Common myeloid progenitor, CD34-positive (primary cell): ENCODE data around the gene PBXIP1.
"Not testable (repeated sequence)": the region's sequence is repeated elsewhere in the genome, so short reads cannot be mapped to it uniquely, and the experiment has no call there.

Experiments
- CTCF ChIA-PET: fragments of 350-600 bp; sonication (Branson Sonifier 250); formaldehyde crosslinking; loops from one replicate; lab custom pipeline; 2021; ENCODE audit warnings: antibody characterized with exemption; lab: Charles Lee
- POLR2A ChIA-PET: fragments of 350-600 bp; sonication (Branson Sonifier 250); formaldehyde crosslinking; loops from one replicate; lab custom pipeline; 2021; ENCODE audit warnings: antibody characterized with exemption; lab: Charles Lee
- DNase-seq, 3 donors: peaks; one replicate each; pipeline versions ENCODE4 v3.0.0 to v3.0.0-alpha.2; 2013
- H3K27ac ChIP-seq, 2 experiments: 1 replicate in 1 of 2; 2 replicates in 1 of 2; pipeline ENCODE4 v1.7.0; 2013; ENCODE audit warnings: inconsistent platforms in 2 of 2, low read length in 2 of 2, mild to moderate bottlenecking in 2 of 2, low read depth in 1 of 2, moderate library complexity in 1 of 2; ENCODE audit not compliant: severe bottlenecking in 2 of 2, insufficient read depth in 1 of 2, poor library complexity in 1 of 2
- H3K27me3 ChIP-seq, 5 experiments: replicated peaks in 2 of 5; 1 replicate in 3 of 5; 2 replicates in 2 of 5; pipeline versions ENCODE4 v1.6.1 to v1.7.0; 2013; ENCODE audit warnings: low read length in 4 of 5, mild to moderate bottlenecking in 2 of 5, moderate library complexity in 2 of 5, inconsistent platforms in 1 of 5; ENCODE audit not compliant: insufficient read depth in 5 of 5, control insufficient read depth in 4 of 5
- H3K36me3 ChIP-seq, 4 experiments: 1 replicate in 2 of 4; 2 replicates in 2 of 4; pipeline versions ENCODE4 v1.6.1 to v1.7.0; 2013; ENCODE audit warnings: low read length in 3 of 4, control low read depth in 1 of 4, mild to moderate bottlenecking in 1 of 4; ENCODE audit not compliant: control insufficient read depth in 4 of 4, insufficient read depth in 4 of 4
- H3K4me1 ChIP-seq, 4 experiments: 1 replicate in 3 of 4; 2 replicates in 1 of 4; pipeline versions ENCODE4 v1.6.1 to v1.7.1; 2013; ENCODE audit warnings: low read length in 3 of 4, mild to moderate bottlenecking in 3 of 4, control low read depth in 1 of 4, inconsistent platforms in 1 of 4, moderate library complexity in 1 of 4; ENCODE audit not compliant: control insufficient read depth in 4 of 4, insufficient read depth in 4 of 4; ENCODE audit errors: control extremely low read depth in 1 of 4
- H3K4me3 ChIP-seq, 7 experiments: 1 replicate in 4 of 7; 2 replicates in 3 of 7; pipeline versions ENCODE4 v1.5.1 to v1.7.0; 2013; ENCODE audit warnings: mild to moderate bottlenecking in 7 of 7, low read length in 6 of 7, moderate library complexity in 6 of 7, inconsistent platforms in 2 of 7, low read depth in 2 of 7, control low read depth in 1 of 7; ENCODE audit not compliant: insufficient read depth in 4 of 7, control insufficient read depth in 1 of 7; ENCODE audit errors: extremely low read depth in 1 of 7
- H3K9me3 ChIP-seq, 5 experiments: 1 replicate in 4 of 5; 2 replicates in 1 of 5; pipeline versions ENCODE4 v1.6.1 to v1.7.1; 2013; ENCODE audit warnings: low read length in 4 of 5, mild to moderate bottlenecking in 2 of 5, inconsistent platforms in 1 of 5, low read depth in 1 of 5, moderate library complexity in 1 of 5; ENCODE audit not compliant: control insufficient read depth in 4 of 5, insufficient read depth in 2 of 5; ENCODE audit errors: control extremely low read depth in 1 of 5
- WGBS: methylation state at CpG from one replicate; pipeline ENCODE4 v1.1.5; 2013; ENCODE audit not compliant: insufficient coverage; 5-methylcytosine and 5-hydroxymethylcytosine counted together

Gene PBXIP1

DNA sequence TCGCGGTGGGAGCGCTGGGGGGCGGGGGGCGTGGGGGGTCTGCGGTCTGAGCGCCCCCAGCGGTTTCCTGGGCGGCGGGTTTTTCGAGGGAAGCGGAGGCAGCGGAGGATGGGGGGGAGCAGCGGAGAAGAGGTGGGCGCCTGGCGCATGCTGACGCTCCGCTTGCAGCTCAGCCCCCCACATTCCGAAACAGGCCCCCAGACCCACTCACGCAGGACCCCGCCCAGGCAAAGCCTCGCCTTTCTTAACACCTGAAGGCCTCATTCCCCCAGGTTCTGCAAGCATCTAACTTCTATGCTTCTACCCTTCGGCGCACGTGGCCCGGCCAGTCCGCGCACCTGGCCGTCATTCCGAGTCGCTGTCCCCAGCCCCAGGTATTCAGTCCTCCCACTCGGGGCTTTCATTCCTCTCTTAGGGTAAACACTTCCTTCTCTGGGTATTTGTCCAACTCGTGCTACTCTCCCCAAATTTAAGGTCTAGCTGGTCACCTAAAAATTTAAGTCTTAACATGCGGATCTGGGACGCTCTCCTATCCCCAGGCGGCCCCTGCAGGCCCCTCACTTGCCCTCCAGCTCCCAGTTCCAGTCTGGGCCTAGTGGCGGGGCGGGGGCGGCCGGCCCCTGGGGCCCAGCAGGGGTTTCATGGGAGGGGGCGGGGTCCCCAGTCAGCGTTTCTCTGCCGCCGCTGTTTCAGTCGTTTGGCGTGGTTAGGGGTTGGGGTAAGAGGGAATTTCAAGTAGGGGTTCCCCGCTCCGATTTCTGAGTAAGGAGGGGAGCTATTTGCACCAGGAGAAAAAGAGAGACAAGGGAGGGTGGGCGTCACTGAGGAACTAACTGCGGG, 43.9 kb upstream of the PBXIP1 start:
- ChIA-PET POLR2A (interaction anchor here (0.6 to 1.8 kb wide), 5 partner anchors 13 to 47 kb away, joined by 3 to 6 read pairs (median 4); partner anchors contain the start of gene PYGO2), CTCF (interaction anchor here (0.8 to 14.0 kb wide), 13 partner anchors 10 to 81 kb away, joined by 3 to 320 read pairs (median 5); partner anchors contain the start of genes CKS1B, FLAD1, PBXIP1 and PYGO2)
- peak in 2 of 3 donors; percentile 50 to 61 for DNase-seq
- H3K36me3 ChIP-seq: no peaks in the 10 kb centered on the region
- under 1% methylated on average over 34 of the region's 50 CpGs for WGBS
- no peaks in the 10 kb centered on the region for H3K27me3 ChIP-seq
- peak overlapping the region; percentile 16 to 95 (median 72) for H3K4me3 ChIP-seq
- peak overlapping the region in 1 of 2 experiments; percentile 79 for H3K27ac ChIP-seq
- no peaks in the 10 kb centered on the region for H3K9me3 ChIP-seq
- H3K4me1 ChIP-seq: peaks cover 14 to 86% (median 83%) of the 10 kb centered on the region in 4 experiments

DNA sequence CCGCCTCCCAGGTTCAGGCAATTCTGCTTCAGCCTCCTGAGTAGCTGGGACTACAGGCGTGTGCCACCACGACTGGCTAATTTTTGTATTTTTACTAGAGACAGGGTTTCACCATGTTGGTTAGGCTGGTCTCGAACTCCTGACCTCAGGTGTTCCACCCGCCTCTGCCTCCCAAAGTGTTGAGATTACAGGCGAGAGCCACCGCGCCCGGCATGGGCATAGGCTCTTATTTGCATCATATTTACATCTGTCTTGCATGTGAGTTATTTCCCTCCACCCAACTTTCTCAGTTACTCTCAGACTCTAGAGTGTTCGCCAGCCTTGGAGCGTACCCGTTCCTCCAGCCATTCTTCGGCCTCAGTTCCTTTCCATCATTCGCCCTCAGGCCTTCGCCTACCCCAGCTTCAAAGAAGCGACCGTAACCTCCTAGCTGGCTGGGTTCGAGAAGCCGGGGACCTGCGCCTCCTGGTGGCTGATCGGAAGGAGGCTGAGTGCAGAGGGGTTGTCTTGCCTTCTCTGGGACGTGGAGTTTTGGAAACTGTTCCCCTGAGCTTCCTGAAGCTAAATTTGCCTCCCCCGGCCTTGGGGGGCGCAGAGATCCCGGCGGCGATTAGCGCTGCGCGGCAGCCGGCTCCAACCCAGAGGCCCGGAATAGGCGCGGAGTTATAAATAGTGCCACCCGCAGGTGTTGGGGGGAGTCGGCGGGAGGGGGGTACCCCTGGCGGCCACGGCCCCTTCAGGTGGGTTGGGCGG, 43.1 kb upstream of the PBXIP1 start:
- ChIA-PET POLR2A (interaction anchor here (1.0 to 1.8 kb wide), 2 partner anchors 25 to 38 kb away, joined by 3 to 6 read pairs; partner anchors contain the start of gene PYGO2), CTCF (interaction anchor here (0.7 to 14.0 kb wide), 15 partner anchors 9 to 215 kb away, joined by 3 to 320 read pairs (median 4); partner anchors contain the start of genes CKS1B, FLAD1, PBXIP1 and PYGO2)
- Histone ChIP-seq H3K4me1 (peaks cover 9 to 86% (median 82%) of the 10 kb centered on the region in 4 experiments), H3K27ac (peak overlapping the region in 1 of 2 experiments; percentile 49), H3K9me3 (no peaks in the 10 kb centered on the region), H3K27me3 (no peaks in the 10 kb centered on the region), H3K36me3 (no peaks in the 10 kb centered on the region), H3K4me3 (peak overlapping the region in 6 of 7 experiments; percentile 38 to 95 (median 62))
- DNase-seq: peak; percentile 74 to 76 (median 75)
- WGBS: 9% methylated on average over 20 of the region's 40 CpGs

DNA sequence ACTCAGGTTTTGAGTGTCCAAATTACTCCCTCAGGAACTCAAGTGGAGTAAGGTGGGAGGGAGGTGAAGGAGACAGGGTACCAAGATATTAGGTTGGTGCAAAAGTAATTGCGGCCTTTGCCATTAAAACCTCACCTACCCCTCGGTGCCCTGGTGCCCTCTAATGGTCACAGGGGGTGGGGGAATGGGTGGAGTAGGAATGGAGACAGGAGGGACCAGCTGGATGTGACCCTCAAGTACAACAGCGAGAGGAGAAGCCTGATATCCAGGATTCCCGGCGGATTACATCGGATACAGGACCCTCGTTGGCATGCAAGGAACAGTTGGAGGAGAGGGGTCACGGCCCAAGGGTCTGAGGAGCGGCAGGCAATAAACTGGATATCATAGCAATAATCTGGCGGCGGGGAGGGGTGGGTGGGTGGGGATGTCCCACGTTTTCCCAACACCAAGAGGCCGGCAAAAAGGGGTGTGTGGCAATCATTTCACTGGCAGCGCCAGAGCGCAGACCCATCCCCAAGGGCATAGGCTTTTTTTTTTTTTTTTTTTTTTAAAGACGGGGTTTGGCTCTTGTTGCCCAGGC, 42.4 kb upstream of the PBXIP1 start:
- Histone ChIP-seq H3K4me1 (peaks cover 9 to 82% (median 76%) of the 10 kb centered on the region in 4 experiments), H3K36me3 (no peaks in the 10 kb centered on the region), H3K27ac (no peak overlapping the region), H3K27me3 (no peaks in the 10 kb centered on the region), H3K9me3 (no peaks in the 10 kb centered on the region), H3K4me3 (no peak overlapping the region)
- ChIA-PET POLR2A (interaction anchor here (1.8 kb wide), 1 partner anchor 25 kb away, joined by 6 read pairs; no protein-coding TSS in a partner anchor), CTCF (interaction anchor here (0.7 to 14.0 kb wide), 13 partner anchors 8 to 215 kb away, joined by 3 to 320 read pairs (median 6); partner anchors contain the start of genes CKS1B, FLAD1, PBXIP1 and PYGO2)
- WGBS: 85% methylated on average over 9 of the region's 16 CpGs
- no peak for DNase-seq

DNA sequence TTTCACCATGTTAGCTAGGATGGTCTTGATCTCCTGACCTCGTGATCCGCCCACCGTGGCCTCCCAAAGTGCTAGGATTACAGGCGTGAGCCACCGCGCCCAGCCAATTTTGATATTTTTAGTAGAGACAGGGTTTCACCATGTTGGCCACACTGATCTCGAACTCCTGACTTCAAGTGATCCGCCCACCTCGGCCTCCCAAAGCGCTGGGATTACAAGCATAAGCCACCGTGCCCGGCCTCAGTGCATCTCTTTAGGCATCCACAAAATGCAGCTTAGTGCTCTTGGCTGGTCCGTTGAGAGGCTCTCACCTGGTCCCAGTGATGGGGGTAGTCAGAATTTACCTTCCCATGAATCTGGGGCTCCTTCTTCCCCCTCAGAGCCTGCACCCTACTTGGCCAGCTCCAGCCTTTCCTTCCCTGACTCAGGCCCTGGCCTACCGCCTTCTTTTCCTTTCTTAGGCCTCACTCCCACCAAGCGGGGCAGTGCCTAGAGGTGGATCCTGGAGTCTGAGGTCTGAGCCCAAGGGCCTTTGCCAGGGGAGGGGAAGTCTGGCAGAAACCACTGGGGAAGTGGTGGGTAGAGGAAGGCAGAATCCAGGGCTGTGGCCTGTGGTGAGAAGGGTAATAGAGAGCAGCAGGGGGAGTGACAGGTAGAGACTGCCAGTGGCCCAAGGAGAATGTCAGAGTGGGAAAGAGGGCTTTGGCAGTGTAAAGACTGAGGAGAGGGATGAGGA, 41.2 kb upstream of the PBXIP1 start:
- Histone ChIP-seq H3K36me3 (peaks cover 0 to 7% (median 3%) of the 10 kb centered on the region in 4 experiments), H3K9me3 (no peaks in the 10 kb centered on the region), H3K27me3 (no peaks in the 10 kb centered on the region), H3K4me3 (peak overlapping the region in 2 of 7 experiments; percentile 28), H3K4me1 (peaks cover 7 to 83% (median 73%) of the 10 kb centered on the region in 4 experiments), H3K27ac (no peak overlapping the region)
- WGBS: 76% methylated on average over 13 of the region's 15 CpGs
- peak; percentile 71 to 84 (median 82) for DNase-seq
- POLR2A ChIA-PET: interaction anchor here (0.5 to 1.3 kb wide), 2 partner anchors 36 to 129 kb away, joined by 3 to 4 read pairs; partner anchors contain the start of gene PYGO2
- CTCF ChIA-PET: interaction anchor here (1.0 to 14.0 kb wide), 11 partner anchors 11 to 63 kb away, joined by 3 to 320 read pairs (median 5); partner anchors contain the start of genes CKS1B, FLAD1, PBXIP1 and PYGO2

DNA sequence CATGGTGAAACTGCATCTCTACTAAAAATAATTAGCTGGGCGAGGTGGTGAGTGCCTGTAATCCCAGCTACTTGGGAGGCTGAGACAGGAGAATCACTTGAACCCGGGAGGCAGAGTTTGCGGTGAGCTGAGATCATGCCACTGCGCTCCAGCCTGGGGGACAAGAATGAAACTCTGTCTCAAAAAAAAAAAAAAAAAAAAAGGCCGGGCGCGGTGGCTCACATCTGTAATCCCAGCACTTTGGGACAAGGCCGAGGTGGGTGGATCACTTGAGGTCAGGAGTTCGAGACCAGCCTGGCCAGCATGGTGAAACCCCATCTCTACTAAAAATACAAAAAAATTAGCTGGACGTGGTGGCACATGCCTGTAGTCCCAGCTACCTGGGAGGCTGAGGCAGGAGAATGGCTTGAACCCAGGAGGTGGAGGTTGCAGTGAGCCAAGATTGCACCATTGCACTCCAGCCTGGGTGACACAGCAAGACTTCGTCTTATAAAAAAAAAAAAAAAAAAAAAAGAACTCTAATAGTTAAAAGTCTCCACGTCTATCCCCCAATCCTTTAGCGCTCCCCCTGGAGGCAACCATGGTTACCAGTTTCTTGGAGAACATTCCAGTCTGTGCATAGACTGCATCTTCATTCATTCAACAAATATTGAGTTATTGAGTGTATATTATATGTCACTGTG, 39.5 kb upstream of the PBXIP1 start:
- Histone ChIP-seq H3K36me3 (peaks cover 0 to 15% (median 4%) of the 10 kb centered on the region in 4 experiments), H3K4me1 (peaks cover 7 to 69% (median 60%) of the 10 kb centered on the region in 4 experiments)
- not testable (repeated sequence) for H3K4me3 ChIP-seq, H3K27me3 ChIP-seq, H3K9me3 ChIP-seq, H3K27ac ChIP-seq
- DNase-seq: peak; percentile 54 to 69 (median 55)
- POLR2A ChIA-PET: interaction anchor here (1.3 kb wide), 1 partner anchor 34 kb away, joined by 4 read pairs; the partner anchor contains the start of gene PYGO2
- 88% methylated on average over 3 of the region's 13 CpGs for WGBS
- CTCF ChIA-PET: interaction anchor here (0.8 to 14.0 kb wide), 12 partner anchors 13 to 315 kb away, joined by 3 to 320 read pairs (median 4); partner anchors contain the start of genes CKS1B, FLAD1 and SHC1
